HepG2 (cell line): ENCODE results near the gene TMEFF2. TPM values are rescaled to one million over a fixed set of nuclear protein-coding genes. Genes with fewer than 3 reads are reported as not detected.
A peak's percentile ranks its signal among the peaks of the same experiment; 100 is the strongest.

Experiments used
- ATF4 ChIP-seq, 2 experiments: fragments of 450-650 bp in 1 of 2; sonication (generic) in 1 of 2; formaldehyde crosslinking; IDR thresholded peaks; 2 replicates each; pipeline versions ENCODE4 v1.5.0 to v1.8.0; 2020 to 2022; ENCODE audit warnings: mild to moderate bottlenecking in 1 of 2, missing genetic modification reagents in 1 of 2
- CBX5 ChIP-seq: sonication (generic); formaldehyde crosslinking; IDR thresholded peaks from 2 replicates; pipeline ENCODE4 v1.4.0; 2020; ENCODE audit warnings: missing genetic modification reagents, borderline replicate concordance
- ETS1 ChIP-seq: sonication (generic); formaldehyde crosslinking; IDR thresholded peaks from 2 replicates; pipeline ENCODE4 v1.4.0; 2020; ENCODE audit warnings: missing genetic modification reagents
- EZH2 ChIP-seq: conservative IDR thresholded peaks from 2 replicates; pipeline ENCODE4 v1.6.1; 2012; ENCODE audit warnings: mild to moderate bottlenecking, low read depth, low read length, moderate library complexity
- FOXA3 ChIP-seq: IDR thresholded peaks from 2 replicates; pipeline ENCODE4 v1.6.1; 2016; ENCODE audit warnings: missing genetic modification reagents, missing compliant biosample characterization
- HMGA1 ChIP-seq: sonication (generic); formaldehyde crosslinking; conservative IDR thresholded peaks from 2 replicates; pipeline ENCODE4 v1.4.0; 2020; ENCODE audit warnings: missing genetic modification reagents
- IKZF1 ChIP-seq: fragments of 450-650 bp; IDR thresholded peaks from 2 replicates; pipeline ENCODE4 v1.7.1; 2016
- IRF2 ChIP-seq: IDR thresholded peaks from 2 replicates; pipeline ENCODE4 v1.6.1; 2018; ENCODE audit warnings: missing genetic modification reagents, missing compliant biosample characterization
- MAFK ChIP-seq, 2 experiments: IDR thresholded peaks in 1 of 2; conservative IDR thresholded peaks in 1 of 2; 2 replicates each; pipeline ENCODE4 v1.6.1; 2011; ENCODE audit warnings: improper control_type of control experiment in 2 of 2, low read length in 2 of 2
- NFIC ChIP-seq: IDR thresholded peaks from 2 replicates; pipeline ENCODE4 v1.6.1; 2012; ENCODE audit warnings: mild to moderate bottlenecking, low read length, inconsistent platforms
- PCBP2 ChIP-seq: fragments of 200-400 bp; formaldehyde crosslinking; optimal IDR thresholded peaks from 2 replicates; pipeline ENCODE3; 2018; ENCODE audit warnings: low read length, low read depth; ENCODE audit not compliant: poor library complexity, severe bottlenecking
- RBM22 ChIP-seq: fragments of 200-400 bp; formaldehyde crosslinking; optimal IDR thresholded peaks from 2 replicates; pipeline ENCODE3; 2017; ENCODE audit warnings: mild to moderate bottlenecking, low read length, moderate library complexity
- RXRA ChIP-seq: sonication (generic); formaldehyde crosslinking; IDR thresholded peaks from 2 replicates; pipeline ENCODE4 v1.5.1; 2020; ENCODE audit warnings: missing genetic modification reagents
- ZFP36L1 ChIP-seq: sonication (generic); formaldehyde crosslinking; IDR thresholded peaks from 2 replicates; pipeline ENCODE4 v1.8.0; 2022; ENCODE audit warnings: mild to moderate bottlenecking, missing genetic modification reagents, moderate library complexity
- ZNF101 ChIP-seq: sonication (generic); formaldehyde crosslinking; IDR thresholded peaks from 2 replicates; pipeline ENCODE4 v1.4.0; 2020; ENCODE audit warnings: mild to moderate bottlenecking, low read depth, missing genetic modification reagents, borderline replicate concordance
- ZNF136 ChIP-seq: sonication (generic); formaldehyde crosslinking; IDR thresholded peaks from 2 replicates; pipeline ENCODE4 v1.8.1; 2022; ENCODE audit warnings: low read depth, mild to moderate bottlenecking, moderate library complexity, missing genetic modification reagents
- ZNF142 ChIP-seq: sonication (generic); formaldehyde crosslinking; IDR thresholded peaks from 2 replicates; pipeline ENCODE4 v1.4.0; 2020; ENCODE audit warnings: missing genetic modification reagents
- ZNF30 ChIP-seq: sonication (generic); formaldehyde crosslinking; IDR thresholded peaks from 2 replicates; pipeline ENCODE4 v1.5.0; 2020; ENCODE audit warnings: mild to moderate bottlenecking, missing genetic modification reagents
- ZNF44 ChIP-seq: sonication (generic); formaldehyde crosslinking; IDR thresholded peaks from 2 replicates; pipeline ENCODE4 v1.5.1; 2020; ENCODE audit warnings: mild to moderate bottlenecking, missing genetic modification reagents
- ZNF572 ChIP-seq: sonication (generic); formaldehyde crosslinking; IDR thresholded peaks from 2 replicates; pipeline ENCODE4 v1.5.1; 2020; ENCODE audit warnings: mild to moderate bottlenecking, missing genetic modification reagents
- ZNF577 ChIP-seq: sonication (generic); formaldehyde crosslinking; IDR thresholded peaks from 2 replicates; pipeline ENCODE4 v1.4.0; 2020; ENCODE audit warnings: mild to moderate bottlenecking, low read depth, missing genetic modification reagents, borderline replicate concordance
- ZNF766 ChIP-seq: sonication (generic); formaldehyde crosslinking; IDR thresholded peaks from 2 replicates; pipeline ENCODE4 v1.5.0; 2020; ENCODE audit warnings: missing genetic modification reagents, borderline replicate concordance
- ZNF83 ChIP-seq: sonication (generic); formaldehyde crosslinking; IDR thresholded peaks from 2 replicates; pipeline ENCODE4 v1.4.0; 2020; ENCODE audit warnings: missing genetic modification reagents, mild to moderate bottlenecking, borderline replicate concordance
- ZNF883 ChIP-seq: sonication (generic); formaldehyde crosslinking; IDR thresholded peaks from 2 replicates; pipeline ENCODE4 v1.5.1; 2020; ENCODE audit warnings: mild to moderate bottlenecking, missing genetic modification reagents; ENCODE audit errors: not compliant biosample characterization
- polyA plus RNA-seq, 8 experiments: library from polyadenylated mRNA; depleted of rRNA in 3 of 8; stranded (reverse) in 7 of 8; unstranded in 1 of 8; fragments of >200 nt; fragmentation: Illumina TruSeq in 4 of 8; extraction: Trizol in 4 of 8; gene quantifications; 2 replicates each; pipeline versions ENCODE4 v1.2.1 to v1.2.3, GENCODE V29; 2011 to 2016; ENCODE audit warnings: low read depth in 4 of 8, missing spikeins in 1 of 8, mixed read lengths in 1 of 8; ENCODE audit not compliant: insufficient read depth in 1 of 8
- total RNA-seq, 5 experiments: library from RNA; depleted of rRNA; stranded (reverse); fragments of >200 nt; fragmentation: Illumina TruSeq; extraction: Trizol; gene quantifications; 2 replicates each; pipeline ENCODE4 v1.2.3, GENCODE V29; 2016; ENCODE audit warnings: low read depth in 1 of 5

TMEFF2 gene
- total and polyA plus RNA-seq, 2 of the 13 experiments (the other 11 are each of a cell fraction or from before 2014, with no cell fraction given), result not detected

- TF ChIP-seq ZNF44 (CRISPR knock-in tag), result no peak
- TF ChIP-seq IKZF1, result no peak
- no peak for TF ChIP-seq PCBP2
- TF ChIP-seq RXRA (CRISPR knock-in tag), result no peak
- TF ChIP-seq ZNF83 (CRISPR knock-in tag), result no peak
- no peak for TF ChIP-seq ZNF136
- TF ChIP-seq NFIC, result 0 out of 2 replicates have a peak, but pooled peaks have one; percentile 35
- no peak for TF ChIP-seq ZNF142 (CRISPR knock-in tag)
- no peak for TF ChIP-seq ZFP36L1
- no peak for TF ChIP-seq ZNF572
- TF ChIP-seq RBM22, result no peak
- TF ChIP-seq EZH2, result no peak
- TF ChIP-seq HMGA1 (CRISPR knock-in tag), result no peak
- TF ChIP-seq ZNF101, result no peak
- TF ChIP-seq FOXA3 (CRISPR knock-in tag), result 0 out of 2 replicates have a peak, but pooled peaks have one; percentile 12
- TF ChIP-seq ZNF766 (CRISPR knock-in tag), result no peak
- TF ChIP-seq ZNF30 (CRISPR knock-in tag), result no peak
- TF ChIP-seq ATF4 (CRISPR knock-in tag; IDR thresholded peaks at IDR 0.05), result peak in 1 of 2 experiments; percentile 26; a peak in 1 of 4 replicates
- TF ChIP-seq ZNF577 (CRISPR knock-in tag), result no peak
- no peak for TF ChIP-seq CBX5 (CRISPR knock-in tag)
- no peak for TF ChIP-seq ETS1 (CRISPR knock-in tag)
- TF ChIP-seq IRF2, result 0 out of 2 replicates have a peak, but pooled peaks have one; percentile 28
- no peak for TF ChIP-seq MAFK (conservative IDR thresholded peaks at IDR 0.05 in 1 of 2, IDR thresholded peaks at IDR 0.05 in 1 of 2; ENCODE audit: low read length in 2 of 2)
- no peak for TF ChIP-seq ZNF883 (CRISPR knock-in tag)
Measured at GRCh38 chr2:192162392-192163042, 32.2 kb downstream of the TMEFF2 start (continued).
